Activated CD8-positive, alpha-beta memory T cell treated with anti-CD3 and anti-CD28 coated beads, Interleukin-2, amount 50 U/mL, for 24 hours (primary cell): ENCODE data around the gene SEZ6L.

Experiments used
- DNase-seq: peaks from one replicate; pipeline ENCODE4 v3.0.0-alpha.2; 2020; ENCODE audit errors: extremely low read depth

SEZ6L gene

DNA sequence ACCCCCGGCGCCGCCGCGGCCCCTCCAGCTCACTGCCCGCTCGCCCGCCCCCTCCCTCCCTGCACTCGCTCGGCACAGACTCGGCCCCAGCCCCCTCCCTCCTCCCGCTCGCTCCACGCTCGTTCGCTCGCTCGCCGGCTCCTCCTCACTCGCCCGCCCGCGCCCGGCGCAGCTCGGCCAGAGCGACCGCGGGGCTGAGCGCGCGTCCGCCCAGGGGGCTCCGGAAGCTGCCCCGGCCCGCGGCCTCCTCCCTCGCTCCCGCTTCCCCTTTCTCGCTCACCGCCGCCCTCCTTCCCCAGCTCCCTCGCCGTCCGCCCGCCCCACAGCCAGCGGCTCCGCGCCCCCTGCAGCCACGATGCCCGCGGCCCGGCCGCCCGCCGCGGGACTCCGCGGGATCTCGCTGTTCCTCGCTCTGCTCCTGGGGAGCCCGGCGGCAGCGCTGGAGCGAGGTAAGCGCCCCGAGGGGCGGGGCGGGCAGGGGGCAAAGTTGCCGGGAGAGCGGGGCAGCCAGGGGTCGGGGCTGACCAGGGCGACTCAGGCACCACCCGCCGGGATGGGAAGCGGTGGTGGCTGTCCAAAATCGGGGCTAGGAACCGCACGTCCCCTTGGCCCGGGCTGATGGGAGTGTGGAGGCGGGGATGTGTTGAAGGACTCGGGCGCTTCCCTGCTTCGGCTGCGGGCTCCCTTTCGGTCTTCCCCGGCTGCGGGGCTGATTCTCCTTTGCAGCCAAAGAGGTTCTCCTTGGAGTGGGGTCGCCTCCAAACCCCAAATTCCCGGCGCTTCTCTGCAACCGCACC, at the start of gene SEZ6L:
TSS of gene SEZ6L (plus strand) at position 148 of the 797 bp plus-strand sequence. CDS start at position 356, 208 bp downstream.
- no peak for DNase-seq

DNA sequence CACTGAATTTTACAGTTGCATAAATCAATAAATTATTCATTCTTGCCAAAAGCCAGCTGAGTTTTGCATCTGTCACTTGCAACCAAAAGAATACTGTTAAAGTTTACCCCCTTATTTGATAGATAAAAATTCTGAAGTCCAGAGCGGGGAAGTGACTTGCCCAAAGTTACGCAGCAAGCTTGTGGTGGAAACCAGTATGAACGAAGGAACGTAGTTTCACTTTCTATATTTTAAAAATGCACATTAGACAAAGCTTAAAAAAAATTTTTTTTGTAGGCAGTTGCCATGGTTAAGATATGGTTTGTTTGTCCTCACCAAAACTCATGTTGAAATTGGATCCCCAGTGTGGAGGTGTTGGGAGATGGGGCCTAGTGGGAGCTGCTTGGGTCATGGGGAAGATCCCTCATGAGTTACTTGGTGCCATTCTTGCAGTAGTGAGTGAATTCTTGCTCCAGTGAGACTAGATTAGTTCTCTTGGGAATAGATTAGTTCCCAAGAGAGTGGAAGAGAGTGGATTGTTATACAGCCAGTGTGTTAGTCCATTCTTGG, 46.3 kb upstream of the SEZ6L start:
- no peak for DNase-seq

DNA sequence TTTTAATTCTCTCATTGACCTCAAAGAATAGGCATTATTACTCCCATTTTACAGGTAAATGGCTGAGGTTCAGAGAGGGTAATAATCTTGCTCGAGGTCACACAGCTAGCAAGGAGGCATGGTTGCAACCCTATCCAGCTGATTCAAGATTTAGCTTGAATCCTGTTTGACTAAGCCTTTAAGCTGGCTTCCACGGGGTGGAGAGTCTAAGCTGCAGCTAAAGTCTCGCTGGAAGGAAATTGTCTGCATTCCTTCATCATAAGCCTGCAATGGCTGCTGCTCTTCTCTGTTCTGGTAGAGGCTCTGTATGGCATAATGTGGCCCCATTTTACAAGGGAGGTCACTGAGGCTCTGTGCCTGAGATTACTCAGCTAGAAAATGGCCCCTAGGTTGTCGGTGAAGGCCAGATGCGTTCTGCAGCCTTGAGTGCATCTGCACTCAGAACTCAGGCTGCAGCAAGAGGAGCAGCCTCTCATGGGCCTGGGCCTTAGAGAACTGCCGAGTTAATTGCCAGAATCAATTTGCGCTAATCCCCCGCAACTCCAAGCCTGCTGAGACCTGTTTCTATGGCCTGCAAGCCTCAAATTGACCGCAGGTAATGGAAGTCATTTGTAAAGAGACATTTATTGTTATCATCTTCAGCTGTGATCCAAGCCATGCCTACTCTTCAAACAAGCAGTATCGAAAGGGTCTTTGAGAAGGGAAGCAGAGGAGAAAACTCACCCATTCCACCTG, 44.1 kb upstream of the SEZ6L start:
- DNase-seq = no peak

DNA sequence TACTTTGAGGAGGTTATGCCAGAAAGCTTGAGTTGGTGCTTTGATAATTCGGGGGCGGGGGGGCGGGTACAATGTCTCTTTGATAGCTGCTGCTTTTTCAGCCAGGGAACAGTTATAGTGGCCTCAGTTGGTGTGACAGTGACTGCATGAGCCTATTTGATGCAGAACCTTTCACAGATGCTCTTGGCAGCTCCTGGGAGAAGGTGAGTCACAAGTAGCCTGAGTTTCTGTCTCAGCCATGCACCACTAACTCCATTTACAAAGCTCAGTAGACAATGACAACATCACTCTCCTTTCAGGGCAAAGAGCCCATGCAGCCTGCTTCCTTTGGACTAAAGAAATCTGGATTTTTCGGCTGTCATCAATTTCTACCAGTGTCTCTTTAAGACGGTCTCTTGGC, 42.1 kb upstream of the SEZ6L start:
- DNase-seq = no peak

DNA sequence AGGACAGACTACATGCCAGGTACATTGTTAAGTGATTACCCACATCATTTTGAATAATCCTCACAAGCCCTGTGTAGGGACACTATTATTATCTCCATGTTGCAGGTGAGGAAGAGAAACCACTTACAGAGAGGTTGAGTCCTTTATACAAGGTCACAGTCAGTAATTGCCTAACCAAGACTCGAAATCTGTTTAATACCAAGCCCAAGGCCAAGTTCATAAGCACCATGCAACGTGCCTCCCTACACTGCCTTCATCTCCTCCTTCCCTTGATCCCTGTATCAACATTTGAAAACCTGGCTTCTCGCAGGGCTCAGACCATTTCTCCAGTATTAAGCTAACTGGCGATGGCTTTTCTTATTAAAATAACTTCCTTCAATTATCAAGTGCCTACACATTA, 41.7 kb upstream of the SEZ6L start:
- no peak for DNase-seq

DNA sequence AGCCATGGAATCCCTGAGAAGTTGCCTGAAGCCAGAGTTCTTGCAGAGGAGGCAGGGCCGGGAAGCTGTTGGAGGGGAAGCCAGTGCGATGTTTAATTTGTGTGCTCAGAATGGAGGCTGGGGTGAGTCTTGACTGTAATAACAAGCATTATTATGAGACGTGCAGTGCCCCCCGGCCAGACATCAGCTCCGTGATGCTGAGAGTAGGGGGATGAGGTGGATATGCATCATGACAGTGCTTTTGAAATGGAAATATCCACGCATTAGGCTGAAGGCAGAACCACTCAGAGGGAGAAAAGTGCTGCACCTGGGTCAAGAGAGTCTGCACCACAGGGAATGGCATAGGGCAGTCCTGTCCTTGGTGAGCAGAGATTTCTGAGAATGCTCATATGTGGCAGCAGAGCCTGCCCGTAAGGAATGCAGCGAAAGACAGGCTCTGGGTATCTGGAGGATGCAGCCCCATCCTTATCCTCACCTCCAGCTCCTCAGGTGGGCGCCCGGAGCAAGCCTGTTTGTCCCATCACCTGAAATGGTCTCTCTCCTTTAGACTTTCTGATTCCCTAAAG, 37.6 kb upstream of the SEZ6L start:
- no peak for DNase-seq

DNA sequence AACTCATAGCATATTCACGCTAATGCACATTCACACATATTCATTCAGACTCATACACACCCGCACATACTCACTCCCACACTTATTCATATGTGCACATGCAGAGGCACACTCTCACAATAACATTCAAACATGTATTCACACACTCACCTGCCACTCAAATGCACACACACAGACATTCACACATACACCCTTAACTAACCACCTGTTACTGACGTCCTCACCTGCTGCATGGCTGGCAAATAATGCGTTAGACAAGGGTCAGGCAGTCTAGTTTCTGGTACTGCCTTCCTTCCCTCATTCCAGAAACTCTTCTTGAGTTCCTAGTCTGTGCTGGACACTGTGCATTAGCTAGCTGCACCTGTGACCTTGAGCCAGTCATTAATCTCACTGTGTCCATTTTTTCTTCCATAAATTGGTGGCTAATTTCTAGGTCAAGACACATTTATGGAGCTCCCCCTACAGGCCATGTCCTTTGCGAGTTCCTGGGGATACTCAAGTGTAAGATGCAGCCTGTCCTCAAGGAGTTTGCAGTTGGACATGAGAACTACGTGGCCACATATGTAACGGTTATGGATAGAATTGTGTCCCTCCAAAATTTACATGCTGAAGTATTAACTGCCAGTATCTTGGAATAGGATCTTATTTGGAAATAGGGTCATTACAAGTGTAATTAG, 34.5 kb upstream of the SEZ6L start:
- DNase-seq = no peak

DNA sequence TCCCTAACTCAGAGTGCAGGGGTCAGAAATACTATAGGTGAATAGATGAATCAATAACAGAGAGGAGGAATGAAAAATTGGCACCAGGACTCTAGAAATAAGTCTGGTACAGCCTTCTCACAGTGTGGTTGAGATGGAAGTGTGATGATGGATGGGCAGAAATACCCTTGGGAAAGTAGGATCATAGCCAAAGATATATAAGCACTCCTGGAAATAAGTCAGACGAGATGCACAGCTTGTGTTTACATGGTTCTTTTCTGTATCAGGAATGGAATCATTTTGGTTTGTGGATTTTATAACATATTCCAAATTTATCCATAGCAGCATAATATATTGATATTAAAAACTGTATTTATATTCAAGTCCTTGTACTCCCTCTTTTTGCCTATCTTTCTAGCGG, 33.5 kb upstream of the SEZ6L start:
- DNase-seq = no peak

DNA sequence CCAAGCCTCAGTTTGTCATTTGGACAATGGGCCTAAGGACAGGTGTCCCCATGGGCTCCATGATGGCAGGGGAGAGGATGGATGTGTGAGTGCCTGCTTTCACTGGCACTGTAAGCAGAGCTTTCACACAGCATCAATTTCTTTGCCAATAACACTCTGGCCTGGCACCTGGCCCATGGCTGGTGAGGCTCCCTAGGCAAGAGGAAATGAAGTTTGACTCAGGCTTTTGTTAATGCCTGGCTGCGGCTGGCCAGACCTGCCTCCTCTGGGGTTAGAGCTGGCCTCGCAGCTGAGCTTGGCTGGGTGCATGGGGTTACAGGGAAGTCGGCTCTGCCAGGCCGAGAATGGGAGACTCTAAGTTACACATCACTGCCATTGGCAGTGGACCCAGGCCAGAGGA, 30.0 kb upstream of the SEZ6L start:
- DNase-seq = no peak

DNA sequence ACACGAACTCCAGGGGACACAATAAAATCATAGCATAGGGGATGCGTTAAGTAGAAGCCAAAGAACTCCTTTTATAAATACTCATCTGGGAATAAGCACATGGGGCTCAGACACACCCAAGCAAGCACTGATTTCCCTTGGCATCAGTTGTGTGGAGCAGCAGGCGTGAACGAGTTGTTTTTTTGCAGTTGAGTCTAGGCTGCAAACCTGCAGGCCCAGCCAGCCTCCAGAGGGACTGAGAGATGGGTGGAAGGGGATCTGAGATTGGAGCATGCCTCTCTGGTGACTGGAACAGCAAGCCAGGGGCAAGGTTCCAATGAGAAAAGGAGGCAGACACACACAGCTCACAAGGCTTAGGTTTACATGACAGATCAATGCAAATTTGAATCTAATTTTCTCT, 27.4 kb upstream of the SEZ6L start:
- no peak for DNase-seq

DNA sequence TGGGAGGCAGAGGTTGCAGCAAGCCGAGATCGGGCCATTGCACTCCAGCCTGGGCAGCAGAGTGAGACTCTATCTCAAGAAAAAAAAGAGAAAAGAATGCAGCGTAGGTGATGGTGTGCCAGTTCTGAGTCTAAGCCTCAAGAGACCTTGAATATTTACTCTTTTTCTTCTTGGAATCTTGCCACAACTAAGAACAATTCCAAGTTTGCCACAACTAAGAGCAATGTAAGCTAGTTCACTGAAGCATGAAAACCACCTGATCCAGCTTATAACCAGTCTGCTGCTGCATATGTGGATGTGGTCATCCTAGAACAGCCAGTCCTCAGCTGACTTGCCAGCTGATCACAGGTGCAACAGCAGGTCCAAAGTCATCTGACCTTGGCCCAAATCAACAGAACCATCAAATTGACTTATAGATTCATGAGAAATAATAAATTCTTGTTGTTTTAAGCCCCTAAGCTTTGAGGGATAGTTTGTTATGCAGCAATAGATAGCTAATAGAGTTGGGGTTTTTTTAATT, 25.4 kb upstream of the SEZ6L start:
- DNase-seq = no peak

DNA sequence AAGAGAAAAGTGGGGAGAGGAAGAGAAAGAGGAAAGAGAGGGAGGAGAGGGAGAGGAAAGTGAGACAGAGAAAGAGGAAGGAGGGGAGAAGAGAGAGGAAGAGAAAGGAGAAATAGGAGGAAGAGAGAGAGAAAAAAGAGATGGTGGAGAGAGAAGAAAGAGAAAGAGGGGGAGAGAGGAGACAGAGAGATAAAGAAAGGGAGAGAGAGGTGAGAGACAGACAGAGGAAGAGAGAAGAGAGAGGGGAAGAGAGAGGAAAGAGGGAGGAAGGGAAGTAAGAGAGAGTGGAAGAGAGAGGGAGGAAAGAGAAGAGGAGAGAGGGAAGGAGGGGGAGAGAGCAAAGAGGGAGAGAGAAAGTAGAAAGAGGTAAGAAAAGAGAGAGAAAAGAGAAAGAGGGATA, 9.4 kb upstream of the SEZ6L start:
- no peak for DNase-seq

DNA sequence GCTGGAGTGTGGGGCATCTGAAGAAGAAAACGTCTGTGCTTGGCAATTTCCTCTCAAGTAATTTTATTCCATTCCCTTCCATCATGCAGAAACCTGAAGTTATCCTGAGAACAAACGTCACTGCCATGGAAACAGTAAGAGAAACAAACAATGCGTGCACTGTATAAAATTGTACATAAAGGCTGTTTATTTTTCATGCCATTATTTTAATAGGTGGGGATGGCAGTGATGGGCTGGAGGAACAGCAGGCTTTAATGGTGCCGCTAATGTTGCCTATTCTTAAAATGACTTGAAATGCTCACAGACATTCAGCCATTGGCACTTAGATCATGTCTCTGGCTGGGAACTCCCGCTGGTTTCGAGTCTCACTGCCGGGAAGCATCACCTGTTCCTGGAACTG, 7.5 kb upstream of the SEZ6L start:
- no peak for DNase-seq

DNA sequence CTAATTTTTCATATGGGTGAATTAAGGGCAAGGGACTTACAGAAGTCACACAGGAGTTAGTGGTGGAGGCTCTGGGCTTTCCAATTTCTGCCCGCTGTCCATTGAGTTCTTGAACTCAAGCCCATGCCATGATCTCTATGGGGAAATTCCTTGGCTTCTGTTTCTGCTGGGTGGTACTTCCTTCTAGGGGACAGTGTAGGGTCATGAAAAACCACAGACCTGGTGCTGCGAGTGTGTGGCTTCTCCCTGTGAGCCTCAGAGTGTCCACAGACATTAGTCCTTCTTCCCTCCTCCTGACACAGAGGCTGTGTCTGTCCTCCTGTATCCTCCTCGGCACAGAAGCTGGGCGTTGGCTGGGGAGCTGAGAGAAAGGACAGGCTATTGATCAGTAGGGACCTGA, 6.3 kb upstream of the SEZ6L start:
- no peak for DNase-seq

DNA sequence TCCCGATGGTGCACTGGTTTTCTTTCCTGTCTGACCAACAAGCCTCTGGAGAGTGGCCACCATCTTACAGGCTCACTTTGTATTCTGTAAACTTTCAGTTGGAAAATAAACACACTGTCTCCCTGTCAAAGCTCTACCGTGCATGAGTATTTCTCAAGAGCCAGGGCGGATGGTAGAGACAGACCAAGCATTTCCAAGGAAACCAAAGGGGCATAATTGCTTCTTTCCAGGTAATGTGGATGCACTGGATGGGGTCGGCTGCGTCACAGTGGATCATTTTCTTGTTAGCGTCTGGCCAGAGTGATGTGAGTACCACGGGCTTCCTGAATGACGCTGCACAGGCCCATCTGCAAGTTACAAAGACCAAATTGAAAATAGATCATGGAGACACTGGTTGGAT, 5.1 kb upstream of the SEZ6L start:
- no peak for DNase-seq

DNA sequence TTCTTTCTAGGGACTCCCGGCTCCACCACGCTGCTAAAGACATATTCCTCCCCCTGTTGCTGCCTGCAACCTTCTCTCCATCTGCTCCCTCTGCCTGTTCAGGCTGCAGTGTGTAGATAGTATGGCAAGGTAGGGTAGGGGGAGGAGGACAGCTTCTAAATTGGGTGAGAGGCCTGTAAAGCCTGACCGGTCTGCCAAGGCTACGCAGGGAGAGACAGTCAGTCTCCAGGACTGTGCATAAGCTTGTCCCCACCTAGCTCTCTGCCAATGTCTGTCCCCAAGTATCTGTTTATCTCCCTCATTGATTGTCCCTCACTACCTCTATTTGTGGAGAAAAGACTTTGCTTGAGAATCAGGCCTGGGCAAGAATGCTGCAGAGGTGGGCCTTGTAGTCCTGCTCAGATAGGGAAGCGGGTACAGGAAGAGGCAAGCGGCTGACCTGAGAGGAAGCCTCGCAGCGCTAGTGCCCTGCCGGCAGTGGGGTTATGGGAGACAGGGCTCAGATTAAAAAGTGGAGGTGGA, 871 bp upstream of the SEZ6L start:
- no peak for DNase-seq

DNA sequence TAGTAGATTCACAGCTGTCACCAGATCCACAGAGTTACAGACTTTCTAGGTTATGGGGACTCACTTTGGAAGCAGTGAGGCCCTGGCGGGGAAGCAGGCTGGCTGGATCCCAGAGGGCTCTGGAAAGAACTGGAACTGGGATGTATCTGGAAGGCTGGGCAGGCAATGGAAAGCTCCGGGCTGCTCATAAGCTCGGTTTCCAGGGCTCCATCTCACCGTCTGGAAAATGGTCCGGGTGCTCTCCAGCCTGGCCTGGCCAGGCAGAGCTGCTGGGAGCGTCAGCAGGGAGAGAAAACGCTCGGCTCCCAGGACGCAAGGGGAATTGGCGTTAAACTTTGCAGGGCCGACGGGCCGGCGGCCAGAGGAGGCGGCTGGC, 335 bp upstream of the SEZ6L start:
- no peak for DNase-seq

DNA sequence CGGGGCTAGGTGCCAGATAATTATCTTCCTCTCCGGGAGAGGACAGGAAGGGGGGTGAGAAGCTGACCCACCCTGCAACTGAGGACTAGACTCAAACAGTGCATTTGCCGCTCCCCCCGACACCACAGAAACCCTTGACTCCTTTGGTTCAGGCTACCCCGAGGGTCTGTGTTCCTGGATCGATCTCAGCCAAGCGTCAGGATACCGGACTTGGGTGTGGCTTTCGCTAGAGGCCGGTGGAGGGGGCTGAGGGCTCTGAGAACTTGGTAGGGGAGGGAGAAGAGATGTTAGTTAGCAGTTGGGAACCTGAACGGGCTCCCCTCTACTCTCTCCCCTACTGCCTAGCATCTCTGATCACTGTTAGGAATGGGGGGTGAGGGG, 840 bp downstream of the SEZ6L start:
- DNase-seq = no peak

DNA sequence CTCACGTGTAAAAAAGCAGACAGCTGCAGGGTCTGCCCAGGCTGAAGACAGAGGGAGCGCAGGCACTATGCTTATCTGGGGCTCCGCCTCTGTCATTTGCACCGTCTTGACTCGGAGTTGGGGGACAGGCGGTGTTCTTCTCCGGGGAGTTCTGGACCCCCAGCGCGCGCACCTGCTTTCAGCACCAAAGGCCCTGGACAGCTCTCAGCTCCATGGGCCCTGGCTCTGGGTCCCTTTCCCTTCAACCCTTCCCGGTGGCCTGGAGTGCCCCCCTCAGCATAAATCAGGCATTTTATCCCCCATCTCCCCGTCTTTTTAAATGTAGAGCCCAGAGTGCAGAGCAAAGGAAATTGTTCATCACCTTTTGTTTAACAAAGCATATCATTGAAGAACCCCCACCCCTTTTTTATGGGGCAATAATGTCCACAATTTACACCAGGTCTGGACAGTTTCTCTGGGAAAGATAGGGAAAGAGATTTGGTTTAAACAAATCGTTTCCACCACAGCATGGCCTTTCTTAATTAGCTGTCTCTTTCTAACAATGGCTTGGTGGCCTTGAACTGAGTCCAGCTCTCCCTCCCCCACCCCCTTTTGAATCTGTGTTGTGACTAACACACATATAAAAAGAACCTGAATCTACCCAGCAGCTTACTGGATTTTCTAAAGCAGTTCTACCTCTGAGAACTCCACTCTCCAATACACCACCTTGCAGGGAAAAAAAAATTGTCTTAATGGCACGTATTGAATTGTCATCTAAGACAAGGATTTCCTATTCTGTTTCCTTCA, 1.7 kb downstream of the SEZ6L start:
- DNase-seq = no peak

DNA sequence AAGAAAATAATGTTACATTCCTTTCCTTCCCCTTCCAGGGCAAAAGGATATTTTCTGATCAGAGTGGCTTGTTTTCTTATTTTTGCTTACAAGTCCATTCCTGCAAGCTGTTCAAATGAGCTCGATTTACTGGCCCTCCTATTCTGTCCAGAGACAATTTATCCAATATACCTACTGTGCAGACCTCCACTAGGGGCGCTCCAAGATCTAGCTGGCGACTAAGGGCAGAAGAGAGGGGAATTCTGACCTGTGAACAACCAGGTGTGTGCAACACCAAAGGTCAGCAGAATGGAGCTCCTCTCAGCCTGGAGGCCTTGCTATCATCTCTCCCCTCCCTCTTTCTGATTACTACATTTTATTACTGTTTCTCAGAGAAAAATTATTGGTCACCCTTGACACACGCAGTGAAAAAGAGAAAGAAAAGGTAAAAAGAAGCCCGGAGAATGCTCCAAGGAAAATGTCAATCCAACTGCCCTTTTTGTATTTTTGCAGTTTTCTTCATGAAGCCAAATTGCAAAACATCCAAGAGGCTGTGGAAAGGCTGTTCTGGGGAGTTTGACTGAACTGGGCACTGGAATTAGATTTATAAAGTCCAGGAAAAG, 3.2 kb downstream of the SEZ6L start:
- DNase-seq = no peak

DNA sequence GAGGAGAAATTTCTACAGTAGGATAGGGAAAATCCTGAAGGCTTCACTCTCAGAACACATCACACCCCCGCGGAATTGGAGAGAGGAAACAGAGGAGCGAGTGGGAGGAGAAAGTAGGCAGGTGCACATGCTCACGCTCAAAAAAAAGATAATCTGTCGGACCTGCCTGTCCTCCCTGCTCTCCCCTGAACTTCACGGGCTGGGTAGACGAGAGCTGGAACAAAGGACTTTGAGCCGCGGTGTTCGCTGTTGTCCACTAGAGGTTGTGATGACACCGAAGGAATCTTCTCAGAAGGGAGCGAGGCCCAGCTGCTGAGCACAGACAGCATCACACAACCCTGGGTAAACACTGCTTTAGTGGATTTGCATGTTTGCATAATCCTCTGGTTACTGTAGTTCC, 5.0 kb downstream of the SEZ6L start:
- DNase-seq = no peak
